Lower leg skin (tissue), 4 donors: ENCODE measurements around the gene CHKA. TPM values are rescaled to one million over a fixed set of nuclear protein-coding genes. Genes with fewer than 3 reads are reported as not detected.

Experiments
- DNase-seq, 2 donors: peaks; one replicate each; pipeline ENCODE4 v3.0.0-alpha.2; 2019; ENCODE audit warnings: low spot score in 2 of 2
- H3K4me3 ChIP-seq: fragments of 200-600 bp; sonication (generic); 2 replicates; pipeline ENCODE4 v1.5.1; 2017; ENCODE audit warnings: mild to moderate bottlenecking, low read depth; ENCODE audit not compliant: poor library complexity, severe bottlenecking
- CTCF ChIP-seq, 3 donors: fragments of 450-650 bp; IDR thresholded peaks; one replicate each; pipeline ENCODE4 v1.5.1; 2016; ENCODE audit warnings: antibody characterized with exemption in 3 of 3, mild to moderate bottlenecking in 3 of 3, moderate library complexity in 2 of 3
- POLR2A ChIP-seq, 2 donors: fragments of 450-650 bp; IDR thresholded peaks; one replicate each; pipeline ENCODE4 v1.6.1; 2016 to 2017; ENCODE audit warnings: antibody characterized with exemption in 2 of 2, mild to moderate bottlenecking in 1 of 2, moderate library complexity in 1 of 2
- WGBS, 2 donors: methylation state at CpG; one replicate each; pipeline ENCODE4 v1.1.5; 2018; 5-methylcytosine and 5-hydroxymethylcytosine counted together
- intact Hi-C: fragments of 100-400 bp; cut with DNase I; formaldehyde crosslinking; loops from one replicate; pipeline ENCODE4 v1.15.0; 2023; ENCODE audit warnings: low total_unique reads
- total RNA-seq, 4 donors: library from RNA; depleted of rRNA; stranded (reverse); fragments of >200 nt; gene quantifications; one replicate each; pipeline ENCODE4 v1.1.0, GENCODE V29; 2016

The CHKA gene
- total RNA-seq, 4 donors from 2014 or later, result 5.9 to 15.6 (median 13.1) TPM

- intact Hi-C loops, result no loop called here
- peak in 1 of 2 donors; percentile 42 for DNase-seq
- WGBS, 2 donors, result 81 to 89% methylated on average over 11 of the region's 11 CpGs
- H3K4me3 ChIP-seq, result no peak overlapping the region
- TF ChIP-seq POLR2A (IDR thresholded peaks at IDR 0.05) (no peak), CTCF (IDR thresholded peaks at IDR 0.05) (no peak)
These were observed 3.2 kb downstream of the CHKA start for GRCh38 chr11:68117853-68118470.

- no peak for TF ChIP-seq CTCF (IDR thresholded peaks at IDR 0.05)
- no peak for TF ChIP-seq POLR2A (IDR thresholded peaks at IDR 0.05)
- intact Hi-C loops, result no loop called here
- WGBS, 2 donors, result 71 to 81% methylated on average over 3 of the region's 3 CpGs
These were observed 4.2 kb downstream of the CHKA start for GRCh38 chr11:68116974-68117373.

GRCh38 chr11:68116126-68116525 is 5.1 kb downstream of the CHKA start:
- no peak overlapping the region for H3K4me3 ChIP-seq
- no peak for DNase-seq
- intact Hi-C loops, result no loop called here
- TF ChIP-seq POLR2A (IDR thresholded peaks at IDR 0.05), result no peak
- no peak for TF ChIP-seq CTCF (IDR thresholded peaks at IDR 0.05)
- 80 to 83% methylated on average over 7 of the region's 7 CpGs for WGBS, 2 donors

More at GRCh38 chr11:68116974-68117373, 4.2 kb downstream of the CHKA start:
- H3K4me3 ChIP-seq, result no peak overlapping the region
- peak in 1 of 2 donors; percentile 3 for DNase-seq

- H3K4me3 ChIP-seq, result no peak overlapping the region
- DNase-seq, result peak in 1 of 2 donors; percentile 60
- no peak for TF ChIP-seq POLR2A (IDR thresholded peaks at IDR 0.05)
- 72 to 78% methylated on average over 1 of the region's 1 CpG for WGBS, 2 donors
- intact Hi-C loops, result no loop called here
These were observed 5.9 kb downstream of the CHKA start for GRCh38 chr11:68115285-68115684.

- TF ChIP-seq CTCF (IDR thresholded peaks at IDR 0.05) (no peak), POLR2A (IDR thresholded peaks at IDR 0.05) (no peak)
- H3K4me3 ChIP-seq, result no peak overlapping the region
- WGBS, 2 donors, result 69 to 70% methylated on average over 3 of the region's 3 CpGs
- intact Hi-C loops, result no loop called here
- DNase-seq, result no peak
These were observed 7.2 kb downstream of the CHKA start for GRCh38 chr11:68113986-68114385.

- no peak for TF ChIP-seq CTCF (IDR thresholded peaks at IDR 0.05)
- TF ChIP-seq POLR2A (IDR thresholded peaks at IDR 0.05), result no peak
- no peak for DNase-seq
- H3K4me3 ChIP-seq, result no peak overlapping the region
- 81 to 88% methylated on average over 10 of the region's 10 CpGs for WGBS, 2 donors
- intact Hi-C loops, result no loop called here
These were observed 13.5 kb downstream of the CHKA start for GRCh38 chr11:68107689-68108088.
